ENCODE data around the gene VAV3.

DNA sequence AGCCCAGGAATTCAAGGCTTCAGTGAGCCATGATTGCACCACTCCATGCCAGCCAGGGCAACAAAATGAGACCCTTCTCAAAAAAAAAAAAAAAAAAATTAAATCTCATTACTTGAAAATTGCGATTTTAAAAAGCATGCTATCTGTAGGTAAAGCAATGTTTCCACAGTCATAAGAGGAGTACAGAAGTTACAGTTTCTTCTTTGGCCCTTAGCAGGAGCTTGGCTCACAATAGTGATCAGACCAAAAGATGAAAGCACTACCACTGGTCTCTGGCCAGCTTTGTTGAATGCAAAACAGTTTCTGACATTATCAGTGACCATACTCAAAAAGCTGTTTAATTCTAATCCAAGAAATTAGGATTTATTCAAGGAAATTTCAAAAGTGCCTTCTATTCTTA lies 31.2 kb downstream of the VAV3 start:
- TF ChIP-seq CHD7 (IDR thresholded peaks at IDR 0.05; ENCODE audit: insufficient replicate concordance, low read length): no peak
- TF ChIP-seq, protein P1, sequence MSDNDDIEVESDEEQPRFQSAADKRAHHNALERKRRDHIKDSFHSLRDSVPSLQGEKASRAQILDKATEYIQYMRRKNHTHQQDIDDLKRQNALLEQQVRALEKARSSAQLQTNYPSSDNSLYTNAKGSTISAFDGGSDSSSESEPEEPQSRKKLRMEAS (IDR thresholded peaks at IDR 0.05): no peak
- no peak for TF ChIP-seq CEBPB (IDR thresholded peaks at IDR 0.05; ENCODE audit: low read depth, low read length)
- TF ChIP-seq, protein P2, sequence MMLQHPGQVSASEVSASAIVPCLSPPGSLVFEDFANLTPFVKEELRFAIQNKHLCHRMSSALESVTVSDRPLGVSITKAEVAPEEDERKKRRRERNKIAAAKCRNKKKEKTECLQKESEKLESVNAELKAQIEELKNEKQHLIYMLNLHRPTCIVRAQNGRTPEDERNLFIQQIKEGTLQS (IDR thresholded peaks at IDR 0.05; ENCODE audit: insufficient read depth, low read depth, low read length): no peak
- TF ChIP-seq NRF1 (IDR thresholded peaks at IDR 0.05; ENCODE audit: low read depth, low read length): no peak
- no peak for TF ChIP-seq CTCF (IDR thresholded peaks at IDR 0.05; ENCODE audit: control extremely low read depth in 1 of 3, insufficient read depth in 1 of 3, low read depth in 1 of 3, low read length in 3 of 3)
- no peak for TF ChIP-seq SP2 (IDR thresholded peaks at IDR 0.05; ENCODE audit: low read length)
- no peak for TF ChIP-seq EZH2 (IDR thresholded peaks at IDR 0.05; ENCODE audit: low read depth, low read length, severe bottlenecking)
- TF ChIP-seq FOSL1 (IDR thresholded peaks at IDR 0.05; ENCODE audit: insufficient read depth, low read depth, low read length): no peak
